ENCODE data around the gene TNS1. TPM values are rescaled to one million over a fixed set of nuclear protein-coding genes. Genes with fewer than 3 reads are reported as not detected.

Gene TNS1
- total and polyA plus RNA-seq, 9 of the 15 experiments (the other 6 are each of a cell fraction or from before 2014, with no cell fraction given) = 0.13 to 2.7 (median 0.77) TPM

- no TSS peak for BruUV-seq (replicated peaks)
- POLR2A ChIA-PET = no interaction called here
- H4K20me1 ChIP-seq (replicated peaks; ENCODE audit: control insufficient read depth, insufficient read depth, low read length) = no peaks in the 10 kb centered on the region
- no peaks in the 10 kb centered on the region for H3K9me1 ChIP-seq (ENCODE audit: control insufficient read depth, insufficient read depth, low read length)
- H3K9ac ChIP-seq (ENCODE audit: insufficient read depth in 1 of 2, low read depth in 2 of 2, low read length in 2 of 2) = no peak overlapping the region; a peak in 1 of 4 replicates
- 3% methylated on average over 3 of the region's 8 CpGs for WGBS (ENCODE audit: insufficient coverage, low coverage, missing lambda C conversion rate)
- DNase-seq (ENCODE audit: extremely low read depth in 1 of 4, low spot score in 3 of 4) (no peak), FAIRE-seq (no peak), ATAC-seq (no peak)
- no peaks in the 10 kb centered on the region for H3K9me3 ChIP-seq (replicated peaks; ENCODE audit: control insufficient read depth, insufficient read depth, low read depth, low read length)
- H3K36me3 ChIP-seq (ENCODE audit: control insufficient read depth, insufficient read depth, low read length) = no peaks in the 10 kb centered on the region
- H3K4me2 ChIP-seq (ENCODE audit: insufficient read depth, low read length) = no peak overlapping the region
- CTCF ChIA-PET (ENCODE audit: low intra/inter-chr PET ratio) = interaction anchor here (1.7 kb wide), 1 partner anchor 85 kb away, joined by 5 read pairs; no protein-coding TSS in a partner anchor
- in situ Hi-C loops (cut with MboI) (no loop called here), intact Hi-C loops (cut with micrococcal nuclease) (loop anchor here (5.0 kb wide), 1 partner anchor 81 kb away; no protein-coding TSS in a partner anchor)
- no peak overlapping the region for H3K27ac ChIP-seq (ENCODE audit: extremely low read depth, low read depth, low read length)
- no peak overlapping the region for H2AFZ ChIP-seq (ENCODE audit: low read depth, low read length)
- TF ChIP-seq ARNT (IDR thresholded peaks at IDR 0.05) = no peak
- H3K4me1 ChIP-seq (replicated peaks in 1 of 2; ENCODE audit: control insufficient read depth in 2 of 2, insufficient read depth in 2 of 2, low read length in 2 of 2) = peaks cover 8 to 27% of the 10 kb centered on the region in 2 experiments; a peak in 4 of 5 replicates
- no peak overlapping the region for H3K4me3 ChIP-seq
- no peaks in the 10 kb centered on the region; a peak in 1 of 5 replicates for H3K27me3 ChIP-seq (ENCODE audit: control insufficient read depth in 2 of 2, insufficient read depth in 2 of 2, low read length in 2 of 2)
- H3K79me2 ChIP-seq (ENCODE audit: control insufficient read depth, insufficient read depth, low read length) = no peaks in the 10 kb centered on the region
Observed at GRCh38 chr2:217801711-217802110, 201.1 kb downstream of the TNS1 start.

DNA sequence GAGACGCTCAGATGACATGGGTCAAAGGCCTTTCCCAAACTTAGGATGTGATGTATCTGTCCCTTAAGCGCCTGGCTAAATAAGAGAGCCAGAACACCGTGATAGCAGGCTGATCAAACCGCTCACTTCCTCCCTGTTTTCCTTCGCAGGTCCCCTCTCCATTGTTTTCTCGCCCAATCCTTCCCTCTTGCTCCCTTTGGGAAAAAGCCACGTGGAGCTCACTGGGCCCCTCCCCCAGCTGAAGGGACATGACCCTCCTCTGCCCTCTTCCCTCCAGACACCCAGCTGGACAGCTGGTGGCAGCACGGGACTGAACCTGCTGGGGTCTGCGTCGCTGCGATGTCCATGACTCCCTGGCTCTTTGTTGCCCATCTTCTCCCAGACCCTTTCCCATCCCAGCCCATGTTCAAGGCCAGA lies 201.7 kb downstream of the TNS1 start:
- WGBS (ENCODE audit: insufficient coverage, low coverage, missing lambda C conversion rate) = 12% methylated on average over 9 of the region's 11 CpGs
- Histone ChIP-seq H3K36me3 (ENCODE audit: control insufficient read depth, insufficient read depth, low read length) (no peaks in the 10 kb centered on the region), H3K9me3 (replicated peaks; ENCODE audit: control insufficient read depth, insufficient read depth, low read depth, low read length) (no peaks in the 10 kb centered on the region), H3K4me1 (replicated peaks in 1 of 2; ENCODE audit: control insufficient read depth in 2 of 2, insufficient read depth in 2 of 2, low read length in 2 of 2) (peaks cover 8 to 26% of the 10 kb centered on the region in 2 experiments; a peak in 4 of 5 replicates), H3K79me2 (ENCODE audit: control insufficient read depth, insufficient read depth, low read length) (no peaks in the 10 kb centered on the region), H3K4me2 (ENCODE audit: insufficient read depth, low read length) (no peak overlapping the region), H3K27ac (ENCODE audit: extremely low read depth, low read depth, low read length) (no peak overlapping the region), H3K4me3 (no peak overlapping the region), H2AFZ (ENCODE audit: low read depth, low read length) (no peak overlapping the region; the same call in 1 of the 2 replicates), H3K9me1 (ENCODE audit: control insufficient read depth, insufficient read depth, low read length) (no peaks in the 10 kb centered on the region), H4K20me1 (replicated peaks; ENCODE audit: control insufficient read depth, insufficient read depth, low read length) (no peaks in the 10 kb centered on the region), H3K9ac (ENCODE audit: insufficient read depth in 1 of 2, low read depth in 2 of 2, low read length in 2 of 2) (0 out of 4 replicates have a peak overlapping the region, but pooled peaks of 1 of the 2 experiments have one; percentile 28), H3K27me3 (ENCODE audit: control insufficient read depth in 2 of 2, insufficient read depth in 2 of 2, low read length in 2 of 2) (no peaks in the 10 kb centered on the region; a peak in 1 of 5 replicates)
- no TSS peak for BruUV-seq (replicated peaks)
- ChIA-PET CTCF (ENCODE audit: low intra/inter-chr PET ratio) (interaction anchor here (1.7 kb wide), 1 partner anchor 85 kb away, joined by 5 read pairs; no protein-coding TSS in a partner anchor), POLR2A (no interaction called here)
- no peak for DNase-seq (ENCODE audit: extremely low read depth in 1 of 4, low spot score in 3 of 4)
- intact Hi-C loops (cut with micrococcal nuclease) (loop anchor here (5.0 kb wide), 1 partner anchor 81 kb away; no protein-coding TSS in a partner anchor), in situ Hi-C loops (cut with MboI) (no loop called here)
- no peak for FAIRE-seq
- ATAC-seq = peak; percentile 51; the same call in 2 of the 3 replicates
- TF ChIP-seq CTCF (IDR thresholded peaks at IDR 0.05 in 2 of 3, conservative IDR thresholded peaks at IDR 0.05 in 1 of 3; ENCODE audit: insufficient read depth in 2 of 3, low read depth in 1 of 3, low read length in 3 of 3) = peak in 2 of 3 experiments; percentile 15 to 41; a peak in 2 of 6 replicates
- peak in 1 of 2 experiments; percentile 43; a peak in 3 of 4 replicates for TF ChIP-seq RAD21 (CRISPR knock-in tag; conservative IDR thresholded peaks at IDR 0.05 in 1 of 2, IDR thresholded peaks at IDR 0.05 in 1 of 2)
- TF ChIP-seq ZNF212 (CRISPR knock-in tag; IDR thresholded peaks at IDR 0.05) = no peak
- TF ChIP-seq MYC (IDR thresholded peaks at IDR 0.05; ENCODE audit: low read depth, low read length) = peak; percentile 45
- no peak for TF ChIP-seq MYC (CRISPR knock-in tag; IDR thresholded peaks at IDR 0.05; ENCODE audit: borderline replicate concordance, low read depth)
- no peak for TF ChIP-seq ASH1L (IDR thresholded peaks at IDR 0.05; ENCODE audit: borderline replicate concordance, low read depth, partially characterized antibody)
- TF ChIP-seq ZNF124 (CRISPR knock-in tag; IDR thresholded peaks at IDR 0.05) = no peak
- no peak for TF ChIP-seq ELF1 (tag; IDR thresholded peaks at IDR 0.05)
- TF ChIP-seq HNRNPLL (IDR thresholded peaks at IDR 0.05; ENCODE audit: low read depth, low read length, poor library complexity, severe bottlenecking) = no peak
- TF ChIP-seq SLC30A9 (CRISPR knock-in tag; IDR thresholded peaks at IDR 0.05) = no peak
- TF ChIP-seq, protein P1, sequence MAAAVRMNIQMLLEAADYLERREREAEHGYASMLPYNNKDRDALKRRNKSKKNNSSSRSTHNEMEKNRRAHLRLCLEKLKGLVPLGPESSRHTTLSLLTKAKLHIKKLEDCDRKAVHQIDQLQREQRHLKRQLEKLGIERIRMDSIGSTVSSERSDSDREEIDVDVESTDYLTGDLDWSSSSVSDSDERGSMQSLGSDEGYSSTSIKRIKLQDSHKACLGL (CRISPR knock-in tag; IDR thresholded peaks at IDR 0.05; ENCODE audit: borderline replicate concordance, poor library complexity, severe bottlenecking) = no peak
- no peak for TF ChIP-seq MIER1 (IDR thresholded peaks at IDR 0.05; ENCODE audit: low read depth)

All from K562 (cell line).